KBM-7 (cell line): ENCODE results near the gene PDLIM1.
A peak's percentile ranks its signal among the peaks of the same experiment; 100 is the strongest.
"Not testable (repeated sequence)": the region's sequence is repeated elsewhere in the genome, so short reads cannot be mapped to it uniquely, and the experiment has no call there.

Experiments
- DNase-seq: peaks from one replicate; pipeline ENCODE4 v3.0.0-alpha.2; 2015
- in situ Hi-C: fragments of 300-500 bp; cut with MboI; formaldehyde crosslinking; loops from 2 replicates; pipeline ENCODE4 v1.14.3; 2020; ENCODE audit warnings: low sequenced_read_pairs, low pct_unique_long_range_greater_than_20kb, mixed read lengths

Gene PDLIM1

DNA sequence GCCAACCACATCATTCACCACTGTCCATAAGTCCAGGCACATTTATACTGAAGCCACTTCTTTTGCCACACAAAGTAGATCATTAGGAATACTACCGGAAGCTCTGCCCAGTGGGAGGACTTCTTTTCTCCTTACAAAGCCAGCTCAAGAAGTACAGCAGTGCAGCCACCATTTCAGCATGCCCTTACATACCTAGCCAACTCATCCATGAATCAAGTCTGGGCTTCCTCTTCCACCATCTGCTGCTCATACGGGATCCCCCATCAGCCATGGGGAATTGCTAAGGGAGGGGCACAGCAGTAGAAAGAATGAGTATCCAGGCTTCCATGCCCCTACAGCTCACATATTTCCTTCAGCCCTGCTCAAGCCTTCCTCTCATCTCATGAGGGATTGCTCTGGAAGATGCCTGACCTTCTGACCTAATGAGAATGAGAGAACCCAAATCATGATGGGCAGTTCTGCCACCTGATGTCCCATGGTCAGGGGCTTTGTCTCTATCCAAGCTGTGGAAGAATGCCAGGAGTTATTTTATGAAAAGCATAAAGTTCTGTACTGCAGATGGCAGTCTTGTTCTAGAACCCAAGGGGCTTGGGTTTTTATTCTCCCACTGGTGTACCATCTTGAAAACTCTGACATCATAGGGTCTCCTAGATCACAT is 57.3 kb downstream of the PDLIM1 start:
- no peak for DNase-seq
- in situ Hi-C loops: loop anchor here (25.0 kb wide), 1 partner anchor 621 kb away; no protein-coding TSS in a partner anchor

DNA sequence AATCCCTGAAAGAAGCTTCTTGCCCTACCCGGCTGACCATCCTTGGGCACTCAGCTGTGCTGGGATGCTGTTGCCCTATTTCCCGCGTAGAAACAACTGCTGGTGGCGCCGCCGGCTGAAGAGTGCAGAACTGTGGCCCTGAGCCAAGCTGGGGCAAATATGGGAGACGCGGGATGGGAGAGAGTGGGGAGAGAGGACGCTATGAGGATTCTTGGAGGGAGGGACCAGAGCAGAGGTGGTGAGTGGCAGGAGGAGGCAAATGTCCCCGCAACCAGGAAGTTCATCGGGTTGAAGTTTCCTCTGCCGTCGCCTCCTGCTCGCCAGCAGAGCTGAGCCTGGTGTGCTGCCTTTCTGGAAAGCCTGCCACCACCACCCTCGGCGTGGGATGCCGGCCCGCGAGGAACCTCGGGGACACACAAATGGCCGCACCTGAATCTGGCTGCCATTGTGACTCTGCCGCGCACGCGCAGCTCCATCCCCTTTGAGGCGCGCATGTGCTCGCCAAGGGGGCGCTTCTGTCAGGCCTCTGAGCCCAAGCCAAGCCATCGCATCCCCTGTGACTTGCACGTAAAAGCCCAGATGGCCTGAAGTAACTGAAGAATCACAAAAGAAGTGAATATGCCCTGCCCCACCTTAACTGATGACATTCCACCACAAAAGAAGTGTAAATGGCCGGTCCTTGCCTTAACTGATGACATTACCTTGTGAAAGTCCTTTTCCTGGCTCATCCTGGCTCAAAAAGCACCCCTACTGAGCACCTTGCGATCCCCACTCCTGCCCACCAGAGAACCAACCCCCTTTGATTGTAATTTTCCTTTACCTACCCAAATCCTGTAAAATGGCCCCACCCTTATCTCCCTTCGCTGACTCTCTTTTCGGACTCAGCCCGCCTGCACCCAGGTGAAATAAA is 59.9 kb downstream of the PDLIM1 start:
- in situ Hi-C loops: loop anchor here (25.0 kb wide), 1 partner anchor 619 kb away; no protein-coding TSS in a partner anchor

DNA sequence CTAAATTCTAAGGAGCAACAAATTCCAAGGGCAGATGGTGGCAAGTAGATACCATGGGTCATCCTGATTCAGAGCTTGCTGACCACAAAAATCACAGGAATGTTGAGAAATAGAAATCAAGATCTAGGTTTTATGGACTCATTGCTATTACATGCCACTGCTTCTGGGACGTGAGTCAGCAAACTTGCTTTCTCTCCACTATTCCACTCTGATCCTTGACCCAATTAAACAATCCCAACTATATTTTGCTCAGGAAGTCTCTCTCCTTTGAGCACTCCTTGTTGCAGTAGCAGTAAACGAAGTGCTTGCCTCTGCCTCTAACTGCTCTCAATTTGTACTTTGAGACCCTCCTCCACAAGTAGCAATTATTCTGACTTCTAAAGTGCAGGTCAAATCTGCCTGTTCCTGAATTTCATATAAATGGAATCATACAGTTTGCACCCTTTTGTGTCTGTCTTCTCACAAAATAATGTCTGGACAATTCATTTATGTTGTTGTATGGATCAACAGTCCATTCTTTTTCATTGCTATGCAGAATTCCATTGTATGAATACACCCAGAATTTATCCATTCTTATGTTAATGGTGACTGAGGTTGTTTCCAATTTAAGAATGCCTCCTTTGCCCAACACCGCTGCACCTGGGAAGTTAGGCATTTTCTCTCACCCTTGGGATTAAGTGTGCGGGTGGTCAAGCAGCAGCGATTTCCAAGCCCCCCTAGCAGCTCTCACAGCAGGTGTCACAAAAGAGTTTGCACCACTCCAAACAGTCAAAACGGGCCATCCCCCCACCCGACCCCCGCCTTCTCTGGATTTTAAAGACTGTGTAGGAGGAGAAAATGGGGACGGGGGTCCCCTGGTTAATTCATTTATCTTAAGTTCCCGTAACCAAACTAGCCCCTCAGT is 60.8 kb downstream of the PDLIM1 start:
- in situ Hi-C loops: loop anchor here (25.0 kb wide), 1 partner anchor 618 kb away; no protein-coding TSS in a partner anchor
- DNase-seq: no peak

More for the DNA sequence above, 59.9 kb downstream of the PDLIM1 start:
- not testable (repeated sequence) for DNase-seq

DNA sequence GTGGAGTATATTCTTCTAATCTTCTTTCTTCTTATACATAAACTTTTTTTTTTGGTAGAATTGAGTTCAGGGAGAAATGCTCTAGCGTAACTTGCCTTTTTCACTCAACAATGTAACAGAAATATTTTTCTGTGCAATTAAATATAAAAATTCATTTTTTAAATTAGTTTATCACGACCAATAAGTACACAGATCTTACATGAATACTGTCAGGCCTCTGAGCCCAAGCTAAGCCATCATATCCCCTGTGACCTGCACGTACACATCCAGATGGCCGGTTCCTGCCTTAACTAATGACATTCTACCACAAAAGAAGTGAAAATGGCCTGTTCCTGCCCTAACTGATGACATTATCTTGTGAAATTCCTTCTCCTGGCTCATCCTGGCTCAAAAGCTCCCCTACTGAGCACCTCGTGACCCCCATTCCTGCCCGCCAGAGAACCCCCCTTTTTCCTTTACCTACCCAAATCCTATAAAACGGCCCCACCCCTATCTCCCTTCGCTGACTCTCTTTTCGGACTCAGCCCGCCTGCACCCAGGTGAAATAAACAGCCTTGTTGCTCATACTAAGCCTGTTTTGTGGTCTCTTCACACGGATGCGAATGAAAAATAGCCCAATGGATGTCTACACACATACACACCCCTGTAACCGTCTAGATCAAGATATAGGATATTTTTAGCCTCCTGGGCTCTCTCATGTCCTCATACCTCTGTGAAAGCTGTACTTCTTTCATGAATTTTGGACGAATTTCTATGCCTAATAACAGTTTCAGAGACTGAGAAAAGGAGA is 61.7 kb downstream of the PDLIM1 start:
- in situ Hi-C loops: loop anchor here (25.0 kb wide), 1 partner anchor 617 kb away; no protein-coding TSS in a partner anchor
- not testable (repeated sequence) for DNase-seq

DNA sequence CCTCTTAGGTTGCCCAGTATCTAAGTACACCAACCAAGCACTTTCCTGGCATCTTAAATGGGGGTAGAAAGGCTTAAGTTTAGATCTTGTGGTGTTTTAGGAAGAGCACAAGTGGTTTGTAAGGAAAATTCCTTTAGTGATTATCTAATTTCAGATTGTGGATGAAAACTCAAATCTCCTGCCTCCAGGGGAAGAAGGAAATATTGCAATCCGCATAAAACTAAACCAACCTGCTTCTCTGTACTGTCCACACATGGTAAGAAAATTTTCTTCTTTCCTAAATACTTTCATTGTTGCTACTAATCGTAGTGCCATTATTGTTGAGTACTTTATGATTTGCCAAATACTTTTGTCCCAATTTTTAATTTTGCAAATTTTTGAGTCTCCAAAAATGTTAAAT is 65.7 kb downstream of the PDLIM1 start:
- no peak for DNase-seq
- in situ Hi-C loops: loop anchor here (25.0 kb wide), 1 partner anchor 613 kb away; no protein-coding TSS in a partner anchor

DNA sequence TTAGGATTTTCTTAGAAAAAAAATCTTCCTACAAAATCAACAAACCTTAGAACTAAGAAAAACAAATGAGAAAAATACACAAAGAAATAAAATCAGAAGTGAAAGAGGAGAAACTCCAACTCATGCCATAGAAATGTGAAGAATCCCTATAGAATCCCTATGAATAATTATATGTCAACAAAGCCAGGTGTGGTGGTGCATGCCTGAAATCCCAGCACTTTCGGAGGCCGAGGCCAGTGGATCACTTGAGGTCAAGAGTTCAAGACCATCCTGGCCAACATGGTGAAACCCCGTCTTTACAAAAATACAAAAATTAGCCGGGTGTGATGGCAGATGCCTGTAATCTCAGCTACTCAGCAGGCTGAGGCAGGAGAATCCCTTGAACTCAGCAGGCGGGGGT is 69.7 kb downstream of the PDLIM1 start:
- no peak for DNase-seq
- in situ Hi-C loops: no loop called here

DNA sequence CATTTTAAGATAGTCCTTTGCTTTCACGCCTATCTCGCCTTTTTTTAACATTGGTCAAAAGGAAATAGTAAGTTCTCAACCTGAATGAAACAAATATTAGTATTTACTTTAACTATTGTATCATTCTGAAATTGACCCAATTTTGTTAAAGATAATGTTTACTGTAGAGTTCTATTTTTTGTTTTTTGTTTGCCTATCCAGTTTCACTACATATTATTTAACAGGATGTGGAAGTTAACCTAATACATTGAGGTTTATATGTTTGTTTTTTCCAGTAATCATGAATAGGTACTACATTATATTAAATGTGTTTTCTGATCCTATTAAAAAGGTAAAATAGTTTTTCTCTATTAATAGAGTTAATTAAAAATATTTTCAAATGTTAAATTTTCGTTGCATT is 70.3 kb downstream of the PDLIM1 start:
- in situ Hi-C loops: no loop called here

DNA sequence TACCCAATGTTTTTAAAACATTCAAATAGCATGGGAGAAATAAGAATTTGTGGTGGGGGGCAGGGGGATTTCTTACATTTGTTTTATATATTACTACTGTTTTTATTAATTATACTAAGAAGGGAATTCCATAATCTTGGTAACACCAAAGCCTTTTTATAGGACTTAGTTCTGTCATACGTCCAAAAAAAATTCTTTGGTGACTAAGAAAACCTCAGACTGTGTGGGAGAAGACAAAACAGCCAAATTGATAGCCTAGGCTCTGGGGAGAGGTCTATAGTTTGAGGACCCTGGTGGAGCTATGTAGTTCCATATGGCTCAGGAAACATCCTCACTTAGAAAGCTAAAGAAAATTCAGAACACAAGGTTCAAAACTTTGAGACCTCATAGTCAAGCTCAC is 73.3 kb downstream of the PDLIM1 start:
- in situ Hi-C loops: no loop called here

More for the DNA sequence above, 70.3 kb downstream of the PDLIM1 start:
- DNase-seq: no peak

DNA sequence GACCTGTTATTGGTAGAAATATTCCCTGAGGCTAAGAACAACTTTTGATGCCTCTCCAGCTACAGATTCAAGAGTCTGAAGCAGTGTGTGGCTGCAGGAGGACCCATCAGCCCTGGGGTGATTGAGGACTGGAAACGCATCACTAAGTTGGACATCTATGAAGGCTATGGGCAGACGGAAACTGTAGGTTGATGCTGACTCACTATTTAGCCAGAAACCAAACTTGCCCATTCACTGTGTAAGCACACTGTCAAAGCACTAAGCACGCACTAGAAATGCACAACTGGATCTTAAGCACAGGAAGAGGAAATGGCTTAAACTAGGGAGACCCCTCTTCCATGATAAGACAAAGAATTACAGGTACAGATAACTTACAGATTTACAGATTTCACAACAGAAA is 76.0 kb downstream of the PDLIM1 start:
- in situ Hi-C loops: no loop called here
- DNase-seq: peak; percentile 55

More for the DNA sequence above, 73.3 kb downstream of the PDLIM1 start:
- DNase-seq: no peak

DNA sequence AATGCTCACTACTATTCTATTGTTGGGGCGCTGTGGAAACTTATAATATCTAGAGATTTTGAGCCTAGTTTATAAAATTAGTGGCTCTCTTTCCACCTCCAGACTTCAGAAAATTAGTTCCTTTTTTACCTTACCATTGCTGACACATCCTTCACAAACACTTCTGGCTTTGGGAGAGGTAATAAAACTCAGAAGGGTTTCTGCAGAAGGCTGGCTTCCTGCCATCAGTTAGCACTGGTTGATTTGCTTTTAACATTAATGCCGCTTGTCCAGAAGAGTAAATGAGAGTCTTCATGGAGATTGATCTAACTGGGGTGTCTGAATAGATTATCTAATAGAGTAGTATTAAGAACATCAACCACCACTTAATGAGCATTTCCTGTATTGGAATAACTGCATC is 76.4 kb downstream of the PDLIM1 start:
- DNase-seq: peak; percentile 57
- in situ Hi-C loops: no loop called here

DNA sequence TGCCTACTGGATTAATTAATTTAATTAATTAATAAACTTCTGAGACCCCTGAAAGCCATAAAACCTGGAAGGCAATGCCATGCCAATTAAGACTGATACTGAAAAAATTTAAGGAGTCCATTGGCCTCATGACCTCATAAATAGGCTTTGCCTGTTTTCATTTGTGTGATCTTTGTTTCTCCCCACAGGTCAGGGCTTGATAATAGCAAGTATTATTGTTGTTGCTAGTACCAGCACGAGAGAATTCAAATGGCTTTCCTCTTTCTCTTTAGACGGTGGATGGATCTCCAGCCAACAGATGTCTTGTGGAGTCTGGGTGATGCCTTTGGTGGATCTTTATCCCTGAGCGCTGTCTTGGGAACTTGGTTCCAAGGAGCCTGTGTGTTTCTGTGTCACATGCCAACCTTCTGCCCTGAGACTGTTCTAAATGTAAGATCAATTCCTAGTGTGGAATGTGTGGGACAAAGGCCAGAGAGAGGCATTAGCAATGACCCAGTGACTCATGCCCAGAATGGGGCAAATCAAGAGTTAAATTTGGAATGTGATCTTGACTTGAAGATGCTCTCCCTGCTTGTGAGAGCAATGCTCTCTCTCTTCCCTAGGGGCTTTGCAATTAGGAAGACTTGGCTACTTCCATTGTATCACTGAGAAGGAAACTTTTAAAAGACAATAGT is 79.1 kb downstream of the PDLIM1 start:
- in situ Hi-C loops: no loop called here

DNA sequence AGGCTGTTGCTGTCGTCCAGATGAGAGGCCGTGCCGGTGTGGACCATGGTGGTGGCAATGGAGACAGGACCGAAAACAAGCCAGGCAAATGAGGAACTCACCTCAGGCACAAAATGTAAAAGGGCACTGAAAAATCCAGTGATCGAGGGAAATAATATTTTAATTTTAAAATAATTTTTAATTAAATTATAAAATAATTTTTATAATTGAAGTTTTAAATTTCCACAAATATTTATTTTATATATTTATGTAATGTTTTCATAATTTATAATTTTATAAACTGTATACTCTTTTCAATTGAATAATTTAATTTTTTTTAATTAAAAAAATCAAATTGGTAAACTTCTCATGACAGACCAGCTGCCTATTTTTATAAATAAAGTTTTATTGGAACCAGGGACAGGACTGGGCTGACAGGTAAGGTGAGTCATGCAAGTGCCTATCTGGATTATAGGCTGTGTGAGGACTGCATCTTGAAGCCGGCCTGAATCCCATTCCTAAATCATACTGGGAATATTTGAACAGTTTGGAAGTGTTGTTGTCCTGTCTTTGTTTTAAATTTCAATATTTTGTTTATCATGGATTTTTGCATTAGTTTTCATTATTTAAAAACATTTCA is 81.2 kb downstream of the PDLIM1 start:
- no peak for DNase-seq
- in situ Hi-C loops: no loop called here

More for the DNA sequence above, 79.1 kb downstream of the PDLIM1 start:
- no peak for DNase-seq

DNA sequence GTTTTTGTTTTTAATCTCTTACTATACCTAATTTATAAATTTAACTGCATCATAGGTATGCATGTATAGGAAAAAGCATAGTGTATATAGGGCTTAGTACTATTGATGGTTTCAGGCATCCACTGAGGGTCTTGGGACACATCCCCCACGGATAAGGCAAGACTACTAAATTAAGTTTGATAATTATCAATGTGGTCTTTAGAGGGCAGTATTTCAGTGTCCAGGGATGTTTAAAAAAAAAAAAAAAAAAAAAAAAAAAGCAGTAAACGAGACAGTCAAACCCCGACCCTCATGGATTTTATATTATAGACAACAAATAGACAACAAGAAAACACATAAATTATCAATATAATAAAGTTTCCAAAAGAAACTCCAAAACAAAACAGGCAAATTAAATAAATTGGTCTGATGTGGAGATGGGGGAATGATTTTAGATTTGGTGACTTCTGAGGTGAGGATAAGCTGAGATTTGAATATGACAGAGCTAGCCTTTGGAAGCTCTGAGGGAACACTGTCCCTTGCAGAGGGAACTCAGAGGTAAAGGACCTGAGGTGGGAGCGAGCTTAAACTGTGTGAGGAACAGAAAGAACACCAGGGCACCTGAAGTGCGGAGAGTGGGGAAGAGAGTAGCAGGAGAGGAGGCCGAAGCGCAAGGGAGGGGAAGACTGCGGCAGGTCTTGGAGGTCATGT is 82.0 kb downstream of the PDLIM1 start:
- in situ Hi-C loops: no loop called here
- peak; percentile 37 for DNase-seq

DNA sequence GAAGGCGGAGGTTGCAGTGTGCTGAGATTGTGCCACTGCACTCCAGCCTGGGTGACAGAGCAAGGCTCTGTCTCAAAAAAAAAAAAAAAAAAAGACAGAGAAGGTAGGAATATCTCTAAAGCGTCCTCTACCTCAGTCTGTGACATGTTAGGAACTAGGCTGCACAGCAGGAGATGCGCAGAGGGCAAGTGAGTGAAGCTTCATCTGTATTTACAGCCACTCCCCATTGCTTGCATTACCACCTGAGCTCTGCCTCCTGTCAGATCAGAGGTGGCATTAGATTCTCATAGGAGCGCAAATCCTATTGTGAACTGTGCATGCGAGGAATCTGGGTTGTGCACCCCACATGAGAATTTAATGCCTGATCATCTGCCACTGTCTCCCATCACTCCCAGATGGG is 87.9 kb downstream of the PDLIM1 start:
- DNase-seq, in situ Hi-C loops: not testable (repeated sequence)

DNA sequence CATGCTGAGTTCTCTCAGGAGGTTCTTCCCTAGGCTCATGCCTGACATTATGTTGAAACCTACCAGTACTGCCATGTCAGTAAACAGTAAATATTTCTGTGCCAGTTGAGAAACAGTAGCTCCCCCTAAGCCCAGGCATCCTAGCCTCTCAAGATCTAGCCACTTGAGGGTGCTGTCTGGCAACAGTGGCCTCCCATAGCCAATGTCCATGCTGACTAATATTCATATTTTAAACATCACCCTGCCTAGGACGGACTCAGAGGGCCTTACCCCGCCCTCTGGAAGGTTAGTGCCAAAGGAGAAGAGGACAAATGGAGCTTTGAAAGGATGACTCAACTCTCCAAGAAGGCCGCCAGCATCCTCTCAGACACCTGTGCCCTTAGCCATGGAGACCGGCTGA is 89.1 kb downstream of the PDLIM1 start:
- DNase-seq: no peak
- in situ Hi-C loops: no loop called here

DNA sequence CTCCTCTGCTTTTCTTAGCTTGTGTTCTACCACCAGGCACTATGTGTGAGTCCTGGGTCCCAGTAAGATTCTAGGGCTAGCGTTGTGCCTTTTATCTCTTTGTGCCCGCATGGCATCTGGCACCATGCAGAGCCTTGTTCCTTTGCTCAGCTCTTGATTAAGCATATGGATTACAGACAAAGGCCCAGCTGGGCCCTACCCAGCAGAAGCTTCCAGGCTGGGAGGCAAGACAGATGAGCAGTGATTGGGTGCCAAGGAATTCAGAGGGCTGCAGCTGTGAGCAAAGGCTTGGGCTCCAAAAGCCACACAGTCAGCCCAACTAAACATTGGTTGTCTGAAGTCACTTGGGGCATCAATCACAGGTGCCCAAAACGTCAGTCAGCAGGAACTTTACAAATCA is 94.8 kb downstream of the PDLIM1 start:
- in situ Hi-C loops: no loop called here
- DNase-seq: no peak

DNA sequence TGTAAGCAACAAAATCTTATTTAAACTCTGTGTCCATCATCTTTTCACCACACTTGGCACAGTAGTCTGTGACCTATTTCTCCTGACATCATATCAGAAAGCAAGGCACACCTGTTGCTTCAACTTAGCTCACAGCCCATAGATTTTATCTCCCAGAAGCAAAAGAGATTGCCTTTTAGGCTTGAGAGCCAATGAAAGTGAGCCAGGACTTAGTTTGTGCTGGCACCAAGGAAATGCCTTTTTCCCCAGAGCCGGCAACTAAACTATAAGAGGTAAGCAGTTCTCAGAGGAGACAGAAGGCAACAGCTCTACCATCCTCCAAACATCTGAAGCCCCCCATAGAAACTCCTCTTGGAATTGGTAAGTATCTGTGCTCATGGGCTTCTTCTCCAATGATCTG is 96.9 kb downstream of the PDLIM1 start, which contains the start of gene ACSM6:
Gene ACSM6 (plus strand): TSS at position 295 of the 400 bp plus-strand sequence. CDS start 248 bp downstream, outside the sequence.
- in situ Hi-C loops: no loop called here
- no peak for DNase-seq
